ENCODE results near the gene TSPAN18. TPM values are rescaled to one million over a fixed set of nuclear protein-coding genes. Genes with fewer than 3 reads are reported as not detected.

TSPAN18 gene
- total and polyA plus RNA-seq, 2 of the 8 experiments (the other 6 are each of a cell fraction or from before 2014, with no cell fraction given): 5.2 to 10.2 TPM

DNA sequence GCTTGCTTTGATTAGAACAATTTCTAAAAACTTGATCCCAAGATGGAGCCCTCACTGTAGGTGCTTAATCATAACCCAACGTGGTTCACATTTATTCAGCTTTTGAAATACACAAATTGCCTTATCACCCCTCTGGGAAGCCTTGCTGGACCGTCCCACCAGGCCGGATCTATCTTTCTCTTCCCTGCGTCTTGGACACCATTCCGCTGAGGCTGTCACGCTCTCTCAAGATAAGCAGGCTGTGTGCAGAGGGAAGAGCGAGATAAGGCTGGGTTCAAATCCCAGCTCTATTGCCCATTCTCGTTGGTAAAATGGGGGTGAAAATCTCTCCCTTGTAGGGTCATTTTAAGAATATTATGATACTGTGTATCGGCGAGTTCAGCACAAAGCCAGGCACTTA, 244.4 kb downstream of the TSPAN18 start (continued):
- TF ChIP-seq, protein P1, sequence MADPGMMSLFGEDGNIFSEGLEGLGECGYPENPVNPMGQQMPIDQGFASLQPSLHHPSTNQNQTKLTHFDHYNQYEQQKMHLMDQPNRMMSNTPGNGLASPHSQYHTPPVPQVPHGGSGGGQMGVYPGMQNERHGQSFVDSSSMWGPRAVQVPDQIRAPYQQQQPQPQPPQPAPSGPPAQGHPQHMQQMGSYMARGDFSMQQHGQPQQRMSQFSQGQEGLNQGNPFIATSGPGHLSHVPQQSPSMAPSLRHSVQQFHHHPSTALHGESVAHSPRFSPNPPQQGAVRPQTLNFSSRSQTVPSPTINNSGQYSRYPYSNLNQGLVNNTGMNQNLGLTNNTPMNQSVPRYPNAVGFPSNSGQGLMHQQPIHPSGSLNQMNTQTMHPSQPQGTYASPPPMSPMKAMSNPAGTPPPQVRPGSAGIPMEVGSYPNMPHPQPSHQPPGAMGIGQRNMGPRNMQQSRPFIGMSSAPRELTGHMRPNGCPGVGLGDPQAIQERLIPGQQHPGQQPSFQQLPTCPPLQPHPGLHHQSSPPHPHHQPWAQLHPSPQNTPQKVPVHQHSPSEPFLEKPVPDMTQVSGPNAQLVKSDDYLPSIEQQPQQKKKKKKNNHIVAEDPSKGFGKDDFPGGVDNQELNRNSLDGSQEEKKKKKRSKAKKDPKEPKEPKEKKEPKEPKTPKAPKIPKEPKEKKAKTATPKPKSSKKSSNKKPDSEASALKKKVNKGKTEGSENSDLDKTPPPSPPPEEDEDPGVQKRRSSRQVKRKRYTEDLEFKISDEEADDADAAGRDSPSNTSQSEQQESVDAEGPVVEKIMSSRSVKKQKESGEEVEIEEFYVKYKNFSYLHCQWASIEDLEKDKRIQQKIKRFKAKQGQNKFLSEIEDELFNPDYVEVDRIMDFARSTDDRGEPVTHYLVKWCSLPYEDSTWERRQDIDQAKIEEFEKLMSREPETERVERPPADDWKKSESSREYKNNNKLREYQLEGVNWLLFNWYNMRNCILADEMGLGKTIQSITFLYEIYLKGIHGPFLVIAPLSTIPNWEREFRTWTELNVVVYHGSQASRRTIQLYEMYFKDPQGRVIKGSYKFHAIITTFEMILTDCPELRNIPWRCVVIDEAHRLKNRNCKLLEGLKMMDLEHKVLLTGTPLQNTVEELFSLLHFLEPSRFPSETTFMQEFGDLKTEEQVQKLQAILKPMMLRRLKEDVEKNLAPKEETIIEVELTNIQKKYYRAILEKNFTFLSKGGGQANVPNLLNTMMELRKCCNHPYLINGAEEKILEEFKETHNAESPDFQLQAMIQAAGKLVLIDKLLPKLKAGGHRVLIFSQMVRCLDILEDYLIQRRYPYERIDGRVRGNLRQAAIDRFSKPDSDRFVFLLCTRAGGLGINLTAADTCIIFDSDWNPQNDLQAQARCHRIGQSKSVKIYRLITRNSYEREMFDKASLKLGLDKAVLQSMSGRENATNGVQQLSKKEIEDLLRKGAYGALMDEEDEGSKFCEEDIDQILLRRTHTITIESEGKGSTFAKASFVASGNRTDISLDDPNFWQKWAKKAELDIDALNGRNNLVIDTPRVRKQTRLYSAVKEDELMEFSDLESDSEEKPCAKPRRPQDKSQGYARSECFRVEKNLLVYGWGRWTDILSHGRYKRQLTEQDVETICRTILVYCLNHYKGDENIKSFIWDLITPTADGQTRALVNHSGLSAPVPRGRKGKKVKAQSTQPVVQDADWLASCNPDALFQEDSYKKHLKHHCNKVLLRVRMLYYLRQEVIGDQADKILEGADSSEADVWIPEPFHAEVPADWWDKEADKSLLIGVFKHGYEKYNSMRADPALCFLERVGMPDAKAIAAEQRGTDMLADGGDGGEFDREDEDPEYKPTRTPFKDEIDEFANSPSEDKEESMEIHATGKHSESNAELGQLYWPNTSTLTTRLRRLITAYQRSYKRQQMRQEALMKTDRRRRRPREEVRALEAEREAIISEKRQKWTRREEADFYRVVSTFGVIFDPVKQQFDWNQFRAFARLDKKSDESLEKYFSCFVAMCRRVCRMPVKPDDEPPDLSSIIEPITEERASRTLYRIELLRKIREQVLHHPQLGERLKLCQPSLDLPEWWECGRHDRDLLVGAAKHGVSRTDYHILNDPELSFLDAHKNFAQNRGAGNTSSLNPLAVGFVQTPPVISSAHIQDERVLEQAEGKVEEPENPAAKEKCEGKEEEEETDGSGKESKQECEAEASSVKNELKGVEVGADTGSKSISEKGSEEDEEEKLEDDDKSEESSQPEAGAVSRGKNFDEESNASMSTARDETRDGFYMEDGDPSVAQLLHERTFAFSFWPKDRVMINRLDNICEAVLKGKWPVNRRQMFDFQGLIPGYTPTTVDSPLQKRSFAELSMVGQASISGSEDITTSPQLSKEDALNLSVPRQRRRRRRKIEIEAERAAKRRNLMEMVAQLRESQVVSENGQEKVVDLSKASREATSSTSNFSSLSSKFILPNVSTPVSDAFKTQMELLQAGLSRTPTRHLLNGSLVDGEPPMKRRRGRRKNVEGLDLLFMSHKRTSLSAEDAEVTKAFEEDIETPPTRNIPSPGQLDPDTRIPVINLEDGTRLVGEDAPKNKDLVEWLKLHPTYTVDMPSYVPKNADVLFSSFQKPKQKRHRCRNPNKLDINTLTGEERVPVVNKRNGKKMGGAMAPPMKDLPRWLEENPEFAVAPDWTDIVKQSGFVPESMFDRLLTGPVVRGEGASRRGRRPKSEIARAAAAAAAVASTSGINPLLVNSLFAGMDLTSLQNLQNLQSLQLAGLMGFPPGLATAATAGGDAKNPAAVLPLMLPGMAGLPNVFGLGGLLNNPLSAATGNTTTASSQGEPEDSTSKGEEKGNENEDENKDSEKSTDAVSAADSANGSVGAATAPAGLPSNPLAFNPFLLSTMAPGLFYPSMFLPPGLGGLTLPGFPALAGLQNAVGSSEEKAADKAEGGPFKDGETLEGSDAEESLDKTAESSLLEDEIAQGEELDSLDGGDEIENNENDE (IDR thresholded peaks at IDR 0.05; ENCODE audit: insufficient replicate concordance, low read length): no peak
- TF ChIP-seq HDAC2 (IDR thresholded peaks at IDR 0.05; ENCODE audit: borderline replicate concordance in 1 of 2, low read depth in 2 of 2, low read length in 2 of 2) (no peak), TAF1 (IDR thresholded peaks at IDR 0.05; ENCODE audit: low read depth, low read length) (no peak), ZNF274 (IDR thresholded peaks at IDR 0.05; ENCODE audit: borderline replicate concordance, extremely low read depth, low read length) (no peak), SUZ12 (IDR thresholded peaks at IDR 0.05; ENCODE audit: low read length) (no peak), MAFK (IDR thresholded peaks at IDR 0.05; ENCODE audit: low read depth, low read length) (no peak)
